Stomach smooth muscle (tissue), 2 donors: ENCODE results near the gene RAP1GAP2.
A peak's percentile ranks its signal among the peaks of the same experiment; 100 is the strongest.

ENCODE experiments used
- H3K27ac ChIP-seq: one replicate; pipeline ENCODE4 v1.7.0; 2013; ENCODE audit warnings: mild to moderate bottlenecking, low read length, inconsistent platforms
- H3K27me3 ChIP-seq, 2 donors: one replicate each; pipeline ENCODE4 v1.7.0; 2013; ENCODE audit warnings: low read length in 2 of 2; ENCODE audit not compliant: insufficient read depth in 2 of 2, control insufficient read depth in 1 of 2
- H3K36me3 ChIP-seq, 2 donors: one replicate each; pipeline ENCODE4 v1.7.0; 2013; ENCODE audit warnings: low read length in 2 of 2; ENCODE audit not compliant: control insufficient read depth in 2 of 2, insufficient read depth in 2 of 2
- H3K4me1 ChIP-seq: one replicate; pipeline ENCODE4 v1.7.0; 2013; ENCODE audit warnings: low read length; ENCODE audit not compliant: control insufficient read depth, insufficient read depth
- H3K4me3 ChIP-seq, 2 donors: one replicate each; pipeline ENCODE4 v1.7.0; 2013; ENCODE audit warnings: low read length in 2 of 2
- H3K9ac ChIP-seq, 2 donors: one replicate each; pipeline ENCODE4 v1.7.0; 2013; ENCODE audit warnings: low read length in 2 of 2, mild to moderate bottlenecking in 1 of 2
- H3K9me3 ChIP-seq, 2 donors: one replicate each; pipeline ENCODE4 v1.7.0; 2013; ENCODE audit warnings: low read length in 2 of 2; ENCODE audit not compliant: control insufficient read depth in 2 of 2
- donor health status: healthy.
- donor health status: Pancreatic carcinoma.

The RAP1GAP2 gene

GRCh38 chr17:2971851-2972250, 175.6 kb downstream of the RAP1GAP2 start:
- H3K9me3 ChIP-seq, result no peaks in the 10 kb centered on the region
- no peak overlapping the region for H3K4me3 ChIP-seq
- H3K27me3 ChIP-seq, result no peaks in the 10 kb centered on the region
- H3K4me1 ChIP-seq, result no peaks in the 10 kb centered on the region
- no peak overlapping the region for H3K27ac ChIP-seq
- no peaks in the 10 kb centered on the region for H3K36me3 ChIP-seq
- no peak overlapping the region for H3K9ac ChIP-seq

GRCh38 chr17:2972749-2973148, 176.5 kb downstream of the RAP1GAP2 start:
- no peaks in the 10 kb centered on the region for H3K27me3 ChIP-seq
- H3K9me3 ChIP-seq, result no peaks in the 10 kb centered on the region
- H3K4me3 ChIP-seq, result no peak overlapping the region
- no peaks in the 10 kb centered on the region for H3K36me3 ChIP-seq
- H3K27ac ChIP-seq, result no peak overlapping the region
- H3K9ac ChIP-seq, result no peak overlapping the region
- H3K4me1 ChIP-seq, result no peaks in the 10 kb centered on the region

- no peak overlapping the region for H3K4me3 ChIP-seq
- H3K9me3 ChIP-seq, result no peaks in the 10 kb centered on the region
- no peak overlapping the region for H3K9ac ChIP-seq
- no peak overlapping the region for H3K27ac ChIP-seq
- H3K4me1 ChIP-seq, result no peaks in the 10 kb centered on the region
- no peaks in the 10 kb centered on the region for H3K27me3 ChIP-seq
- H3K36me3 ChIP-seq, result no peaks in the 10 kb centered on the region
Measured at GRCh38 chr17:2974347-2974746, 178.1 kb downstream of the RAP1GAP2 start.

GRCh38 chr17:2975469-2975958, 179.3 kb downstream of the RAP1GAP2 start:
- Histone ChIP-seq H3K36me3 (peaks cover 0 to 3% of the 10 kb centered on the region in 2 donors), H3K4me3 (peak overlapping the region; percentile 83 to 90), H3K9ac (peak overlapping the region; percentile 64 to 72), H3K27ac (no peak overlapping the region), H3K9me3 (no peaks in the 10 kb centered on the region), H3K27me3 (no peaks in the 10 kb centered on the region), H3K4me1 (no peaks in the 10 kb centered on the region)

- Histone ChIP-seq H3K27ac (no peak overlapping the region), H3K27me3 (no peaks in the 10 kb centered on the region), H3K9me3 (no peaks in the 10 kb centered on the region), H3K36me3 (peaks cover 4 to 5% of the 10 kb centered on the region in 2 donors), H3K9ac (no peak overlapping the region), H3K4me3 (no peak overlapping the region), H3K4me1 (peaks cover 5% of the 10 kb centered on the region)
Measured at GRCh38 chr17:2977157-2977556, 180.9 kb downstream of the RAP1GAP2 start.

- H3K9me3 ChIP-seq, result no peaks in the 10 kb centered on the region
Measured at GRCh38 chr17:2978116-2978515, 181.9 kb downstream of the RAP1GAP2 start.

GRCh38 chr17:2978991-2979390, 182.8 kb downstream of the RAP1GAP2 start:
- Histone ChIP-seq H3K9ac (no peak overlapping the region), H3K4me1 (peaks cover 15% of the 10 kb centered on the region), H3K9me3 (no peaks in the 10 kb centered on the region), H3K4me3 (no peak overlapping the region), H3K36me3 (peaks cover 4 to 5% of the 10 kb centered on the region in 2 donors), H3K27me3 (no peaks in the 10 kb centered on the region), H3K27ac (no peak overlapping the region)

More at GRCh38 chr17:2978116-2978515, 181.9 kb downstream of the RAP1GAP2 start:
- H3K9ac ChIP-seq, result no peak overlapping the region
- peaks cover 13% of the 10 kb centered on the region for H3K4me1 ChIP-seq
- no peaks in the 10 kb centered on the region for H3K27me3 ChIP-seq
- H3K4me3 ChIP-seq, result no peak overlapping the region
- no peak overlapping the region for H3K27ac ChIP-seq
- H3K36me3 ChIP-seq, result peaks cover 4 to 5% of the 10 kb centered on the region in 2 donors

GRCh38 chr17:2980211-2980903, 184.1 kb downstream of the RAP1GAP2 start:
- Histone ChIP-seq H3K27me3 (no peaks in the 10 kb centered on the region), H3K36me3 (peaks cover 5 to 7% of the 10 kb centered on the region in 2 donors), H3K9me3 (no peaks in the 10 kb centered on the region), H3K9ac (no peak overlapping the region), H3K4me1 (peaks cover 15% of the 10 kb centered on the region), H3K4me3 (no peak overlapping the region), H3K27ac (no peak overlapping the region)

- H3K27me3 ChIP-seq, result no peaks in the 10 kb centered on the region
- H3K9ac ChIP-seq, result no peak overlapping the region
- no peaks in the 10 kb centered on the region for H3K9me3 ChIP-seq
- H3K4me3 ChIP-seq, result no peak overlapping the region
- H3K4me1 ChIP-seq, result peaks cover 15% of the 10 kb centered on the region
- H3K27ac ChIP-seq, result no peak overlapping the region
- peaks cover 6 to 12% of the 10 kb centered on the region in 2 donors for H3K36me3 ChIP-seq
Measured at GRCh38 chr17:2980904-2981246, 184.6 kb downstream of the RAP1GAP2 start.

GRCh38 chr17:2981325-2981724, 185.1 kb downstream of the RAP1GAP2 start:
- no peaks in the 10 kb centered on the region for H3K9me3 ChIP-seq
- no peak overlapping the region for H3K4me3 ChIP-seq
- no peaks in the 10 kb centered on the region for H3K27me3 ChIP-seq
- no peak overlapping the region for H3K9ac ChIP-seq
- peaks cover 6 to 12% of the 10 kb centered on the region in 2 donors for H3K36me3 ChIP-seq
- peaks cover 15% of the 10 kb centered on the region for H3K4me1 ChIP-seq
- H3K27ac ChIP-seq, result no peak overlapping the region

GRCh38 chr17:2982854-2983253, 186.6 kb downstream of the RAP1GAP2 start:
- Histone ChIP-seq H3K36me3 (peaks cover 6 to 12% of the 10 kb centered on the region in 2 donors), H3K9ac (no peak overlapping the region), H3K4me3 (peak overlapping the region in 1 of 2 donors; percentile 40), H3K27me3 (no peaks in the 10 kb centered on the region), H3K9me3 (no peaks in the 10 kb centered on the region), H3K4me1 (peaks cover 15% of the 10 kb centered on the region), H3K27ac (peak overlapping the region; percentile 74)
